ACC112 (cell line): ENCODE data around the gene IDI1.

ENCODE experiments used
- H2AFZ ChIP-seq: fragments of 200-600 bp; sonication (generic); one replicate; pipeline ENCODE4 v1.6.0; 2017; ENCODE audit warnings: antibody characterized with exemption, low read length; ENCODE audit not compliant: unreplicated experiment
- H3K27ac ChIP-seq: fragments of 200-600 bp; sonication (generic); 2 replicates; pipeline ENCODE4 v1.5.1; 2014; ENCODE audit warnings: low read depth, mild to moderate bottlenecking, antibody characterized with exemption, low read length, moderate library complexity
- H3K27me3 ChIP-seq: fragments of 200-600 bp; sonication (generic); 2 replicates; pipeline ENCODE4 v1.6.1; 2014; ENCODE audit warnings: mild to moderate bottlenecking, antibody characterized with exemption, low read length, moderate library complexity, mixed read lengths; ENCODE audit not compliant: insufficient read depth
- H3K36me3 ChIP-seq: fragments of 200-600 bp; sonication (generic); 2 replicates; pipeline ENCODE4 v1.6.1; 2016; ENCODE audit warnings: mild to moderate bottlenecking, antibody characterized with exemption, low read length, moderate library complexity, mixed read lengths; ENCODE audit not compliant: insufficient read depth
- H3K4me1 ChIP-seq: fragments of 200-600 bp; sonication (generic); one replicate; pipeline ENCODE4 v1.6.1; 2016; ENCODE audit warnings: low read length, mixed read lengths; ENCODE audit not compliant: insufficient read depth, unreplicated experiment, control insufficient read depth
- H3K4me3 ChIP-seq: fragments of 200-600 bp; sonication (generic); 2 replicates; pipeline ENCODE4 v1.5.1; 2014; ENCODE audit warnings: mild to moderate bottlenecking, low read depth, low read length
- H3K79me2 ChIP-seq: fragments of 200-600 bp; sonication (generic); one replicate; pipeline ENCODE4 v1.6.0; 2016; ENCODE audit warnings: low read length; ENCODE audit not compliant: control insufficient read depth, unreplicated experiment, insufficient read depth

IDI1 gene

DNA sequence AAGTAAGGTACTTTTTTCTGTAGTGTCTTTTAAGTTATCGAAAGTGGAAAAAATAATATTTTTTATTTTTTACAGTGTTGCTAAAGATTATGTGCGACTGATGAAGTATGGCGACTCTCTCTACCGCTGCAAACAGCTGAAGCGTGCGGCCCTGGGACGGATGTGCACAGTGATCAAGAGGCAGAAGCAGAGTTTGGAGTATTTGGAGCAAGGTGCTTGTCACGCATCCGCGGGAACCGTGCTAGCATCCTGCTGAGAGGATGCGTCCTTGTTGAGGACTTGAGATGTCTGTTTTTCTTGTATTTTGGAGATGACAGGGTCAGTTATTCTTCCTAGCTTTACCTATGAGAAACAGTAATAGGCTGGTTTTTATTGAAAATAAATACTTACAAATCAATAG, 52.9 kb downstream of the IDI1 start:
- H3K4me1 ChIP-seq = peaks cover under 1% of the 10 kb centered on the region
- no peaks in the 10 kb centered on the region for H3K27me3 ChIP-seq
- peaks cover 65% of the 10 kb centered on the region for H3K79me2 ChIP-seq
- H3K27ac ChIP-seq = no peak overlapping the region
- H3K4me3 ChIP-seq = no peak overlapping the region
- peaks cover 63% of the 10 kb centered on the region for H3K36me3 ChIP-seq
- no peak overlapping the region for H2AFZ ChIP-seq

DNA sequence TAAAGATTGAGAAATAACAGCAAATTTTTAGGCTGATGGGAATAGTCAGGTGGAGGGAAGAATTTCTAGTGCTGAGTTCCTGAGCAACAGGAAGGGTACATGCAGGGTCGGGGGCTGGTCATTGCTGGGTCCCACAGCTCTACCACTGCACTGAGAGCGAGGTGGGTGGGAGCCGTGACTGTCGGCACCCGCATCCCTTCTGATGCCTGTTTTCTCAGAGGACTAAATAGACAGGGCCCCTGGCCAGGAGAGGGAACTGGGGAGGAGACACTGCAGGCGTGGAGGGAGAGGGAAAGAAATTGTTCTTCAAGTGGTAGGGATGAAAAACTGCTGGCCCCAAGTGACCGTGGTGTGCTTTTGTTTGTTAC, 53.4 kb downstream of the IDI1 start:
- Histone ChIP-seq H3K79me2 (peaks cover 65% of the 10 kb centered on the region), H3K4me3 (no peak overlapping the region), H3K27ac (no peak overlapping the region), H3K27me3 (no peaks in the 10 kb centered on the region), H3K4me1 (peaks cover 4% of the 10 kb centered on the region), H3K36me3 (peaks cover 63% of the 10 kb centered on the region), H2AFZ (no peak overlapping the region)

GRCh38 chr10:994836-995558, 53.9 kb downstream of the IDI1 start:
- Histone ChIP-seq H3K79me2 (peaks cover 68% of the 10 kb centered on the region), H3K36me3 (peaks cover 60% of the 10 kb centered on the region), H3K4me1 (peaks cover 8% of the 10 kb centered on the region), H2AFZ (no peak overlapping the region), H3K4me3 (no peak overlapping the region), H3K27me3 (no peaks in the 10 kb centered on the region), H3K27ac (no peak overlapping the region)

DNA sequence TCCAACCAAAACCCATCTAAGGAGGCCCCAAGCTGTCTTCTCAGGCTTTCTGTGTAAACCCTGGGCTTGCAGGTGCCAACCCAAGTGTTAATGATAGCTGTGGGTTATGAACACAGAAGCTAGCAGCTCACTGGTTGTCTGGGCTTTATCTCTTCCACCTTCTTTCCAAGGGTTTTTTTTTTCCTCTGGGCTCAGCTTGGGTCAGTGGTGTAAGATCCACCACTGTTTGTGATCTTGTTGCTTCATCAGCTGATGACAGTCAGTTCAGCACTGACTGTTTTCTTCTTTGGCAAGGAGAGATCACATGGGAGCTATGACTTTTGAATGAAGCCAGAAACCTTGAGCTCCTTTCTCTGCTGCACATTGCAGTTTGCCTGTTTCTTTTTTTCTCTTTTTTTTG, 56.0 kb downstream of the IDI1 start:
- Histone ChIP-seq H3K4me3 (no peak overlapping the region), H3K4me1 (peaks cover 16% of the 10 kb centered on the region), H3K79me2 (peaks cover 83% of the 10 kb centered on the region), H3K27me3 (no peaks in the 10 kb centered on the region), H3K36me3 (peaks cover 43% of the 10 kb centered on the region), H2AFZ (no peak overlapping the region), H3K27ac (no peak overlapping the region)

GRCh38 chr10:992467-992866, 56.5 kb downstream of the IDI1 start:
- Histone ChIP-seq H3K4me3 (no peak overlapping the region), H3K27ac (no peak overlapping the region), H3K4me1 (peaks cover 16% of the 10 kb centered on the region), H3K27me3 (no peaks in the 10 kb centered on the region), H2AFZ (no peak overlapping the region), H3K79me2 (peaks cover 82% of the 10 kb centered on the region), H3K36me3 (peaks cover 40% of the 10 kb centered on the region)

DNA sequence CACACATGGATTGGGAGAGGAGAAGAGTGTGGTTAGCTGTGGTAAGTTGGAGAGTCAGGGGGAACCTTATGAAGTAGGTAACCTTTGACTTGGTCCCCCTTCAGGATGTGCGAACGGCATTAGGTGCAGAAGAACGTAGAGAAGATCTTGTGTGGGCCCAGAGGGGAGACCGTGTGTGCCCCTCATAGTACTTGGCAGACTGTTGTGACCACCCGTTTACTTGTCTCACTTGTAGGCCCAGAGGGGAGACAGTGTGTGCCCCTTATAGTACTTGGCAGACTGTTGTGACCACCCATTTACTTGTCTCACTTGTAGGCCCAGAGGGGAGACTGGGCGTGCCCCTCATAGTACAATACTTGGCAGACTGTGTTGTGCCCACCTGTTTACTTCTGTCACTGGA, 58.1 kb downstream of the IDI1 start:
- Histone ChIP-seq H3K4me3 (no peak overlapping the region; the same call in 1 of the 2 replicates), H2AFZ (no peak overlapping the region), H3K36me3 (peaks cover 25% of the 10 kb centered on the region), H3K79me2 (peaks cover 78% of the 10 kb centered on the region), H3K27ac (no peak overlapping the region), H3K4me1 (peaks cover 31% of the 10 kb centered on the region), H3K27me3 (no peaks in the 10 kb centered on the region)
